A673 (cell line): ENCODE measurements around the gene ZNF784. TPM values are rescaled to one million over a fixed set of nuclear protein-coding genes. Genes with fewer than 3 reads are reported as not detected.

ENCODE experiments used
- BruUV-seq: library from RNA; stranded (reverse); fragments of 400-500 nt; replicated peaks from 2 replicates; lab custom pipeline; 2021; lab: Mats Ljungman, UMichigan
- CTCF ChIA-PET: fragments of 300-600 bp; sonication (Branson Sonifier 250); formaldehyde crosslinking; loops from one replicate; lab custom pipeline; 2022; ENCODE audit warnings: antibody characterized with exemption; lab: Charles Lee
- POLR2A ChIA-PET: fragments of 300-600 bp; sonication (Branson Sonifier 250); formaldehyde crosslinking; loops from one replicate; lab custom pipeline; 2022; ENCODE audit warnings: antibody characterized with exemption; ENCODE audit not compliant: low non-redundant PET; lab: Charles Lee
- DNase-seq: peaks from one replicate; pipeline ENCODE4 v3.0.0-alpha.2; 2015; ENCODE audit warnings: low spot score
- H3K27ac ChIP-seq: fragments of 200-600 bp; sonication (generic); 2 replicates; pipeline ENCODE4 v1.5.1; 2016; ENCODE audit warnings: mixed run types, low read depth, mild to moderate bottlenecking, mixed read lengths, antibody characterized with exemption, low read length; ENCODE audit not compliant: poor library complexity, severe bottlenecking
- H3K27me3 ChIP-seq: fragments of 200-600 bp; sonication (generic); replicated peaks from 2 replicates; pipeline ENCODE4 v1.6.1; 2017; ENCODE audit warnings: mixed run types, low read depth, mild to moderate bottlenecking, mixed read lengths, antibody characterized with exemption, low read length; ENCODE audit not compliant: insufficient read depth, poor library complexity
- H3K36me3 ChIP-seq: fragments of 200-600 bp; sonication (generic); 2 replicates; pipeline ENCODE4 v1.6.1; 2016; ENCODE audit warnings: mixed run types, mild to moderate bottlenecking, mixed read lengths, antibody characterized with exemption, low read length; ENCODE audit not compliant: insufficient read depth, poor library complexity, severe bottlenecking
- H3K4me1 ChIP-seq: fragments of 200-600 bp; sonication (generic); 2 replicates; pipeline ENCODE4 v1.6.1; 2017; ENCODE audit warnings: mixed run types, mild to moderate bottlenecking, mixed read lengths, antibody characterized with exemption, low read length; ENCODE audit not compliant: insufficient read depth, poor library complexity, severe bottlenecking
- H3K4me3 ChIP-seq: fragments of 200-600 bp; sonication (generic); 2 replicates; pipeline ENCODE4 v1.5.1; 2016; ENCODE audit warnings: low read depth, mixed run types, mild to moderate bottlenecking, mixed read lengths, low read length; ENCODE audit not compliant: poor library complexity, severe bottlenecking
- H3K9me3 ChIP-seq: fragments of 200-600 bp; sonication (generic); 2 replicates; pipeline ENCODE4 v1.6.1; 2016; ENCODE audit warnings: mixed run types, low read depth, mild to moderate bottlenecking, mixed read lengths, antibody characterized with exemption, low read length; ENCODE audit not compliant: poor library complexity, severe bottlenecking
- EZH2 ChIP-seq: fragments of 200-600 bp; sonication (generic); IDR thresholded peaks from 2 replicates; pipeline ENCODE4 v1.6.1; 2017; ENCODE audit warnings: borderline replicate concordance, low read depth, mild to moderate bottlenecking, mixed read lengths, antibody characterized with exemption, low read length; ENCODE audit not compliant: poor library complexity, severe bottlenecking
- intact Hi-C: fragments of 100-400 bp; cut with micrococcal nuclease; formaldehyde crosslinking; loops from one replicate; pipeline ENCODE4 v1.10.0; 2022; ENCODE audit not compliant: unreplicated experiment
- total RNA-seq: library from RNA; stranded (reverse); gene quantifications from 2 replicates; pipeline ENCODE4 v1.2.3, GENCODE V29; 2021
- TF ChIP-seq, protein P1 (sequence below): fragments of 300-800, 200-600 bp; sonication (generic); conservative IDR thresholded peaks from 2 replicates; pipeline ENCODE4 v1.5.1; 2017; ENCODE audit warnings: low read depth, mild to moderate bottlenecking, antibody characterized with exemption, low read length, moderate library complexity, mixed read lengths

ZNF784 gene
- total RNA-seq, 1 experiment from 2014 or later, result 7.1 TPM

DNA sequence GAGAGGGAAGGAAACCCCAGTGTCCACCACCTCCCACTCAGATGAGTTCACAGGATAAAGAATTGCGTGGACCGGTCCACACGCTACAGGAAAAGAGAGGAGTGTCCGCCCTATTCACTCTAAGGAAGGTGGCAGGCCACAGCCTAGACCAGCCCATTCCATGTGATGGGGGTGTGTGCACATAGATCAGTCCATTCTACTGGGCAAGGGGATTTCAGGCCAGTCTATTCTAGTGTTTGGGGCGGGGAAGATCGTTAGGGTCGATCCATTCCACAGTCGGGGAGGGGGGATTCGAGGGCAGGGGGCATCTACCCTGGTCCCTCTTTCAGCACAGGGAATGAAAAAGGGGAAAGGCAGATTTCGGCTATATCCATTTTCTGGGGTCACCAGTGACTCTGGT, 32.8 kb downstream of the ZNF784 start:
- H3K9me3 ChIP-seq, result no peaks in the 10 kb centered on the region
- POLR2A ChIA-PET, result no interaction called here
- CTCF ChIA-PET, result no interaction called here
- H3K27me3 ChIP-seq, result no peaks in the 10 kb centered on the region
- H3K4me1 ChIP-seq, result peaks cover 11% of the 10 kb centered on the region
- no peak for DNase-seq
- peaks cover 19% of the 10 kb centered on the region for H3K36me3 ChIP-seq
- intact Hi-C loops, result no loop called here
- TF ChIP-seq, protein P1, sequence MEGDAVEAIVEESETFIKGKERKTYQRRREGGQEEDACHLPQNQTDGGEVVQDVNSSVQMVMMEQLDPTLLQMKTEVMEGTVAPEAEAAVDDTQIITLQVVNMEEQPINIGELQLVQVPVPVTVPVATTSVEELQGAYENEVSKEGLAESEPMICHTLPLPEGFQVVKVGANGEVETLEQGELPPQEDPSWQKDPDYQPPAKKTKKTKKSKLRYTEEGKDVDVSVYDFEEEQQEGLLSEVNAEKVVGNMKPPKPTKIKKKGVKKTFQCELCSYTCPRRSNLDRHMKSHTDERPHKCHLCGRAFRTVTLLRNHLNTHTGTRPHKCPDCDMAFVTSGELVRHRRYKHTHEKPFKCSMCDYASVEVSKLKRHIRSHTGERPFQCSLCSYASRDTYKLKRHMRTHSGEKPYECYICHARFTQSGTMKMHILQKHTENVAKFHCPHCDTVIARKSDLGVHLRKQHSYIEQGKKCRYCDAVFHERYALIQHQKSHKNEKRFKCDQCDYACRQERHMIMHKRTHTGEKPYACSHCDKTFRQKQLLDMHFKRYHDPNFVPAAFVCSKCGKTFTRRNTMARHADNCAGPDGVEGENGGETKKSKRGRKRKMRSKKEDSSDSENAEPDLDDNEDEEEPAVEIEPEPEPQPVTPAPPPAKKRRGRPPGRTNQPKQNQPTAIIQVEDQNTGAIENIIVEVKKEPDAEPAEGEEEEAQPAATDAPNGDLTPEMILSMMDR, result no peak
- TF ChIP-seq EZH2, result no peak
- TSS peak; percentile 27 for BruUV-seq
- H3K4me3 ChIP-seq, result no peak overlapping the region
- no peak overlapping the region for H3K27ac ChIP-seq

GRCh38 chr19:55590617-55591016, 33.7 kb downstream of the ZNF784 start:
- CTCF ChIA-PET, result no interaction called here
- Histone ChIP-seq H3K4me3 (no peak overlapping the region), H3K27ac (no peak overlapping the region), H3K4me1 (peaks cover 20% of the 10 kb centered on the region), H3K27me3 (no peaks in the 10 kb centered on the region), H3K9me3 (no peaks in the 10 kb centered on the region), H3K36me3 (peaks cover 10% of the 10 kb centered on the region)
- DNase-seq, result peak; percentile 57
- no TSS peak for BruUV-seq
- POLR2A ChIA-PET, result no interaction called here
- TF ChIP-seq, protein P1, result no peak
- intact Hi-C loops, result no loop called here

DNA sequence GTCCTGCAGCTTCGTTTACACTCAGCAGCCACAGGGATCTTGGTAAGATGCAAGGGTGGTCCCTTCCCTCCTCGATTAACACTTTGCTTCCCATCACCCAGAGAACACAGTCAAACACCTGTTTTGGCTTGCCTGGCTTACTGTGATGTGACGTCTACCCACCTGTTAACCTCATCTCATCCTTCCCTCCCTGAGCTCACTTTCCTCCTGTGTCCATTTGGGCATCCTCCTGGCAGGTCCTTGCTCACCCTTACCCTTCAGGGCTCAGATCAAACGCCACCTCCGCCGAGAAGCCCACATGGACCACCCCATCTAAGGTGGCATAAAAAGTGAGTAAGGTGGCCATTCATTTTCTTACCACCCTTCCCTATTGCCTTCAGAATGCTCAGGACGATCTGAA, 34.3 kb downstream of the ZNF784 start:
- H3K9me3 ChIP-seq, result no peaks in the 10 kb centered on the region
- no TSS peak for BruUV-seq
- POLR2A ChIA-PET, result no interaction called here

More for the DNA sequence above, 34.3 kb downstream of the ZNF784 start:
- no peak overlapping the region for H3K4me3 ChIP-seq
- CTCF ChIA-PET, result no interaction called here
- TF ChIP-seq, protein P1, result no peak
- no peak for TF ChIP-seq EZH2
- H3K4me1 ChIP-seq, result peaks cover 25% of the 10 kb centered on the region
- H3K27me3 ChIP-seq, result no peaks in the 10 kb centered on the region
- H3K27ac ChIP-seq, result no peak overlapping the region
- intact Hi-C loops, result no loop called here
- peaks cover 5% of the 10 kb centered on the region for H3K36me3 ChIP-seq
- DNase-seq, result no peak
